Measurements from ENCODE around the gene GABRR3. TPM values are rescaled to one million over a fixed set of nuclear protein-coding genes. Genes with fewer than 3 reads are reported as not detected.
"Not testable (repeated sequence)": the region's sequence is repeated elsewhere in the genome, so short reads cannot be mapped to it uniquely, and the experiment has no call there.

Gene GABRR3
- total RNA-seq, 1 experiment from 2014 or later, result not detected

GRCh38 chr3:98013411-98014267 is 21.5 kb downstream of the GABRR3 start:
- Histone ChIP-seq H3K4me1 (ENCODE audit: insufficient read depth, low read length) (peaks cover 8% of the 10 kb centered on the region; the same call in 1 of the 2 replicates), H4K20me1 (ENCODE audit: low read length) (no peaks in the 10 kb centered on the region), H2AFZ (ENCODE audit: low read length) (no peak overlapping the region), H3K27me3 (ENCODE audit: low read length) (no peaks in the 10 kb centered on the region), H3K9me2 (replicated peaks; ENCODE audit: low read length) (0 out of 2 replicates have a peak, but pooled peaks cover 4% of the 10 kb centered on the region), H3K4me2 (ENCODE audit: low read length) (no peak overlapping the region), H3K79me2 (ENCODE audit: low read length) (no peaks in the 10 kb centered on the region), H3K9me3 (ENCODE audit: low read length) (no peaks in the 10 kb centered on the region), H3F3A (ENCODE audit: low read length, unreplicated experiment) (no peaks in the 10 kb centered on the region), H3K27ac (ENCODE audit: low read length) (no peak overlapping the region), H3K9ac (ENCODE audit: low read length) (no peak overlapping the region), H3K36me3 (ENCODE audit: low read depth, low read length) (no peaks in the 10 kb centered on the region), H3K4me3 (ENCODE audit: low read length) (no peak overlapping the region)
- DNase-seq, result peak; percentile 19
- no TSS peak for BruUV-seq (replicated peaks)
- POLR2A ChIA-PET (ENCODE audit: unreplicated experiment), result no interaction called here
- ATAC-seq, result peak; percentile 70
- intact Hi-C loops (cut with micrococcal nuclease), result no loop called here
- CTCF ChIA-PET, result interaction anchor here (0.5 to 0.9 kb wide), 2 partner anchors 69 to 294 kb away, joined by 3 to 4 read pairs; no protein-coding TSS in a partner anchor
- TF ChIP-seq, protein P1, sequence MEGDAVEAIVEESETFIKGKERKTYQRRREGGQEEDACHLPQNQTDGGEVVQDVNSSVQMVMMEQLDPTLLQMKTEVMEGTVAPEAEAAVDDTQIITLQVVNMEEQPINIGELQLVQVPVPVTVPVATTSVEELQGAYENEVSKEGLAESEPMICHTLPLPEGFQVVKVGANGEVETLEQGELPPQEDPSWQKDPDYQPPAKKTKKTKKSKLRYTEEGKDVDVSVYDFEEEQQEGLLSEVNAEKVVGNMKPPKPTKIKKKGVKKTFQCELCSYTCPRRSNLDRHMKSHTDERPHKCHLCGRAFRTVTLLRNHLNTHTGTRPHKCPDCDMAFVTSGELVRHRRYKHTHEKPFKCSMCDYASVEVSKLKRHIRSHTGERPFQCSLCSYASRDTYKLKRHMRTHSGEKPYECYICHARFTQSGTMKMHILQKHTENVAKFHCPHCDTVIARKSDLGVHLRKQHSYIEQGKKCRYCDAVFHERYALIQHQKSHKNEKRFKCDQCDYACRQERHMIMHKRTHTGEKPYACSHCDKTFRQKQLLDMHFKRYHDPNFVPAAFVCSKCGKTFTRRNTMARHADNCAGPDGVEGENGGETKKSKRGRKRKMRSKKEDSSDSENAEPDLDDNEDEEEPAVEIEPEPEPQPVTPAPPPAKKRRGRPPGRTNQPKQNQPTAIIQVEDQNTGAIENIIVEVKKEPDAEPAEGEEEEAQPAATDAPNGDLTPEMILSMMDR (conservative IDR thresholded peaks at IDR 0.05; ENCODE audit: low read depth, low read length), result no peak
- TF ChIP-seq EZH2phosphoT487 (IDR thresholded peaks at IDR 0.05; ENCODE audit: borderline replicate concordance, low read length) (no peak), EZH2 (IDR thresholded peaks at IDR 0.05; ENCODE audit: low read length, unreplicated experiment) (no peak)

DNA sequence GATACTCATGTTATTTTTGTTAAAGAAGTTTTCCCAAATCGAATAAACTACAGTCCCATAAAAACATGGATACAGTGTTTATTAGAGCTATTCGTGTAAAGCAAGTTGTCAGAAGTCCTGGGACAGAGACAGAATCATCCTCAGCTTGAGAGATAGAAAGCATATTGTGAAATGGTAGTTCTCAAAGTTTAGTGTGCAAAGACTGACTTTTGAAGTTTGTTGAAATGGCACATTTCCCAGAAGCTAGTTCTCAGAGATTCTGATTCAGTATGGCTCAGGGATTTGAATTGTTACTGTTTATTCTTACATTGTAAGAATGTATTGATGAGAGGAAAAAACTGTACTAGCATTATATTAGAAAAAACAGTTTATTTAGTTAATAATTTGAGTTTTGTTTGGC is 22.1 kb downstream of the GABRR3 start:
- Histone ChIP-seq H3K9me3 (ENCODE audit: low read length) (no peaks in the 10 kb centered on the region), H3K36me3 (ENCODE audit: low read depth, low read length) (no peaks in the 10 kb centered on the region), H3K4me2 (ENCODE audit: low read length) (no peak overlapping the region), H3K27ac (ENCODE audit: low read length) (no peak overlapping the region), H3F3A (ENCODE audit: low read length, unreplicated experiment) (no peaks in the 10 kb centered on the region), H3K27me3 (ENCODE audit: low read length) (no peaks in the 10 kb centered on the region), H3K4me3 (ENCODE audit: low read length) (no peak overlapping the region), H3K9me2 (replicated peaks; ENCODE audit: low read length) (0 out of 2 replicates have a peak, but pooled peaks cover 4% of the 10 kb centered on the region), H3K79me2 (ENCODE audit: low read length) (no peaks in the 10 kb centered on the region), H4K20me1 (ENCODE audit: low read length) (no peaks in the 10 kb centered on the region), H3K4me1 (ENCODE audit: insufficient read depth, low read length) (peaks cover 8% of the 10 kb centered on the region; the same call in 1 of the 2 replicates), H3K9ac (ENCODE audit: low read length) (no peak overlapping the region), H2AFZ (ENCODE audit: low read length) (no peak overlapping the region)
- DNase-seq (no peak), ATAC-seq (no peak)
- POLR2A ChIA-PET (ENCODE audit: unreplicated experiment), result no interaction called here
- BruUV-seq (replicated peaks), result no TSS peak
- intact Hi-C loops (cut with micrococcal nuclease), result no loop called here
- CTCF ChIA-PET, result no interaction called here
- no peak for TF ChIP-seq EZH2phosphoT487 (IDR thresholded peaks at IDR 0.05; ENCODE audit: borderline replicate concordance, low read length)
- TF ChIP-seq EZH2 (IDR thresholded peaks at IDR 0.05; ENCODE audit: low read length, unreplicated experiment), result no peak
- TF ChIP-seq, protein P1 (conservative IDR thresholded peaks at IDR 0.05; ENCODE audit: low read depth, low read length), result no peak

DNA sequence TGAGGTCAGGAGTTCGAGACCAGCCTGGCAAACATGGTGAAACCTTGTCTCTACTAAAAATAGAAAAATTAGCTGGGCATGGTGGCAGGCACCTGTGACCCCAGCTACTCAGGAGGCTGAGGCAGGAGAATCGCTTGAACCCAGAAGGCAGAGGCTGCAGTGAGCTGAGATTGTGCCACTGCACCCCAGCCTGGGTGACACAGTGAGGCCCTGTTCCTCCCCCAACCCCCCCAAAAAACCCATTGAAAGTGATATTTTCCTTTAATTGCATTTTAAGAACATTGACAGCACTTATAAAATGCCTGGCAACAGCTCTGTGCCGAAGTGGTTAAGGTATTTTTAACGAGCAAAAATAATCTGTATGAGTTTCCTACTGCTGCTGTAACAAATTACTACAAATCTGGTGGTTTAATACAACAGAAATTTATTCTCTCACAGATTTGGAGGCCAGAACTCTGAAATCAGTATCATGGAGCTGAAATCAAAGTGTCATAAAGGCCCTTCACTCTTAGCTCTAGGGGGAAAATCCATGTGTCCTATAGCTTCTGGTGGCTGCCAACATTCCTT is 24.1 kb downstream of the GABRR3 start:
- H3K36me3 ChIP-seq (ENCODE audit: low read depth, low read length); H3K27me3 ChIP-seq (ENCODE audit: low read length); H3K9ac ChIP-seq (ENCODE audit: low read length); POLR2A ChIA-PET (ENCODE audit: unreplicated experiment); H3K9me2 ChIP-seq (replicated peaks; ENCODE audit: low read length); CTCF ChIA-PET; H3K79me2 ChIP-seq (ENCODE audit: low read length); intact Hi-C loops (cut with micrococcal nuclease); H2AFZ ChIP-seq (ENCODE audit: low read length); H3K4me2 ChIP-seq (ENCODE audit: low read length); ATAC-seq; H3K4me3 ChIP-seq (ENCODE audit: low read length); H3K9me3 ChIP-seq (ENCODE audit: low read length); H3K27ac ChIP-seq (ENCODE audit: low read length); H4K20me1 ChIP-seq (ENCODE audit: low read length); DNase-seq; H3K4me1 ChIP-seq (ENCODE audit: insufficient read depth, low read length); BruUV-seq (replicated peaks); H3F3A ChIP-seq (ENCODE audit: low read length, unreplicated experiment): not testable (repeated sequence)

Data from PC-3 (cell line).